Raji (cell line): ENCODE measurements around the gene RASGRF2.

Source experiments
- POLR2A ChIP-seq: IDR thresholded peaks from 2 replicates; pipeline ENCODE4 v1.6.1; 2011; ENCODE audit warnings: low read depth, low read length, control low read depth; ENCODE audit not compliant: insufficient read depth

Gene RASGRF2

DNA sequence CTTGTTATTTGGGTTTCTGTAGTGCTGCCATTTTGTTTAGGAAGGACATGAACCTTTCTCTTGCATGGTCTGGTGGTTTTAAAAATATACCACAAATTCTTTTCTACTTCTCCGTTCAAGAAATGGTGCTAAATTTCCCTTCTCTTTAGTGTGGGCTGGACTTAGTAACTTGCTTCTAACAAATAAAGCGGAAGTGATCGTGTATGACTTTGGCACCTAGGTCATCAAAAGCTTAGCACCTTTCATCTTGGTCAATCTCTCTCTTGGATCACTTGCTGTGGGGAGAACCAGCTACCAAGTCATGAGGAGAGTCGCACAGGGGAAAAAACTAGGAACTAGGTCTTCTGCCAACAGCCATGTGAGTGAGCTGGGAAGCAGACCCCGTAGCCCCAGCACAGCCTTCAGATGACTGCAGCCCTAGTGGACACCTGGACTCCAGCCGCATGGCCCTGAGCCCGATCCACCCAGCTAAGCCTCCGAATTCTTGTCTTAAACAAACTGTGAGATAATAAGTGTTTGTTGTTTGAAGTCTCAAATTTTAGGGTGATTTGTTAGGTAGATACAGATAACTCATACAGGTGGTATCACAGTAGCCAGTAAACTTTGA, 185.3 kb downstream of the RASGRF2 start:
- TF ChIP-seq POLR2A = no peak

DNA sequence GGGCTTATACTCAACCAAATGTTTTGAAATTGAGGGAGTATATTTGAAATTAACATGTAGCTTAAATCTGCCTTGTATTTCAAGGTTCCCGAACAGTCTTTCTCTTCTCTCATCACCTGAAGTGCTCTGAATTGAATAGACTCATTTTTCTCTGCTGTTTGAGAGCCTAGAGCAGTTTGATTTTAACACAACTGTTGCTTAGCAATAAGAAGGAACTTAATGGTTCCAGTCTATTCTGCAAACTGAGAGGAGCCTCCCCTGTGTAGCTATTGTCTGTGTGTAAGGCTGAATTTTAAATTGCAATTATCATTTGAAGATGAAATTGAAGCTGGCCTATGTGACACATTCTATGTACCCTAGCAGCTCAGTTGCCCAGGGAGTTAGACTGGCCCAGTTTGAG, 185.9 kb downstream of the RASGRF2 start:
- no peak for TF ChIP-seq POLR2A

DNA sequence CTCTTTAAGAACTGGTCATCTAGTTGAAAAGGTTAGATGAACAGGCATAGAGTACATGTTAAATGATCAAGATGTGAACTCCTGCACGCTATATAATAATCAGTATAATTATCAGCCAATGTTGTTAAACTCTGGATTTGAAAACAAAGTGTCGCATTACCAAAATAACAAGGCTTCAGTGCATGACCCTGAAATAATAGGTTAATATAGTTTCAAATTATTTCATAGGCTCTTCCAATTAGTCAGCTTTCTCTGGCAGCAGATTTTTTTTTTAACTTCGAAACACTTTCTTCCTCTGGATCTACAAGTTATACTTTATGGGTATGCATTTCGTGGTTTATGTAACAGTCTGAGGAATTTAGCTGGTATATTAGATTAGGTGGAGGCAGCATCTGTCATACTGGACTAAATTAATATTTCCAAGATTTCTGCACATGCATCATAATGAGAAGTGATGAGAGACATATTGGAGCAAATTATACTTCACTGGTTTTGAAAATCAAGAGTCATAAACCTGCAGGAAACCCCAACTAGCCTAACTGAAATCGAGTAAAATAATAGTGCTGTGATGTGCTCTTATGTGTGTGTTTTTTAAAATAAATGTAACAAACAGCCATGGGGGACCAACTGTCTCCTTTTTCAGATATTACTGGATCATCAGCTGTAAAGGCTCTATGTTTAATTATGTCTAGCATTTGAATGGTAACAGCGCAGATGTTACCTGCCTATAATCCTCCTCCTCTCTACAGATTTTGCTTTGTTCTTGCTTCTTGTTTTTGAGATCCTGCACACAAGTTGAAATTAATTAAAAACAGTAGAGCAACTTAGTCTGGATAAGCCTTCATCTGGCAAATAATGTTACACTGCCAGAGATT, 187.1 kb downstream of the RASGRF2 start:
- TF ChIP-seq POLR2A = no peak

DNA sequence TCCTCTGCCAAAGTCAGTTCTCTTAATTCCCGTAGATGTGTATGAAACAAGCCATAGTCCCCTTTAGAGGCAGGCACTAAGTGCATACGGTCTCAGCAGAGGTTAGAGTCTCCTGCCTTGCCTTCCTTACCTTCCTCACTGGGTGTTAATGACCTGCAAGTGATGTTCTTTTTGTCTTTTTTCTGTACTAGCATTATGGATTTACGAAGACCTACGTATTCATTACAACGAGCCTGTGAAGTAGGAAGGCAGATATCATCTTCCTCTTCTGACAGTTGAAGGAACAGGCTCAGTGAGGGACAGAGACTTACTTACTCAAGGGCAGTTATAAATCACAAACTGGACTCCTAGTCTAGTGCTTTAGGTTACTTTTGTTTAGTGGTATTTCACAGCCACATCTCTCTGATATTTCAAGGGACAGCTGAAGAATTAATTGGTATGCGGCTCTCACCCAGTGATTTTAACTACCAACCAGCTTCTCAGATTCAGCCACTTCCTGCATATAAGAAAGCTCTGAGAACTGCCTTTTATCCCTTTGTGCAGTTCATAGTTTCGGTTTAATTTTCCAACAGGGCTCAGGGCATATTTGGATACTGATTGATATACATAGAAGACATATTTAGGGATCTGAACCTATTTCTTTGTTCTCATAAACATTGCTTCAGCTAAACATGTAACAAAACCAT, 187.9 kb downstream of the RASGRF2 start:
- no peak for TF ChIP-seq POLR2A

DNA sequence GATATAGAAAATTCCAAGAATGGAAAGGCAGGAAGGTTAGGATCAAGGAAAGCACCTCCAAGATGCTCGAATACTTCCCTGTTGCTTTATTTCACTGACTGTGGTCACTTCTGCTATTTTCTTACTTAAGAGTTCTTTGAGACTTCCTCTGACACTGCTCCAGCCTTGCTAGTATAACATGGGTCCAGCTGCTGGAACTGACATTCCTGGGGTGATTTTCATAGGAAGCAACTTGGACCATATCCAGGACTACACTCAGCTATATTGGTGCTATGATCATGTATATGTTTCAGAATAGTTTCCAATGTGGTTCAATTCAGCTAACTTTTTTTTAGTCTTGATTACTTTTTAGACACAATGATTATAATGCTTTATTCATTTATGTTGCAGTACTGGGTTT, 191.4 kb downstream of the RASGRF2 start:
- TF ChIP-seq POLR2A = no peak

DNA sequence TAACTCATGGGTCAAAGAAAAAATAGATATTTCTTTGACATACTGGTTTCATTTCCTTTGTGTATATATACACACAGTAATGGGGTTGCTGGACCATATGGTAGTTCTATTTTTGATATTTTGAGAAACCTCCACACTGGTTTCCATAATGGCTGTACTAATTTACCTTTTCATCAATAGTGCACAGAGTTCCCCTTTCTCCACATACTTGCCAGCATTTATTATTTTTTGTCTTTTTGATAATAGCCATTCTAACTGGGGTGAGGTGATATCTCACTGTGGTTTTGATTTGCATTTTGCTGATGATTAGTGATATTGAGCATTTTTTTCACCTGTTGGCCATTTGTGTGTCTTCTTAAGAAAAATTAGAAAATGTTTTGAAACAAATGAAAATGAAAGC, 194.6 kb downstream of the RASGRF2 start:
- TF ChIP-seq POLR2A = no peak

DNA sequence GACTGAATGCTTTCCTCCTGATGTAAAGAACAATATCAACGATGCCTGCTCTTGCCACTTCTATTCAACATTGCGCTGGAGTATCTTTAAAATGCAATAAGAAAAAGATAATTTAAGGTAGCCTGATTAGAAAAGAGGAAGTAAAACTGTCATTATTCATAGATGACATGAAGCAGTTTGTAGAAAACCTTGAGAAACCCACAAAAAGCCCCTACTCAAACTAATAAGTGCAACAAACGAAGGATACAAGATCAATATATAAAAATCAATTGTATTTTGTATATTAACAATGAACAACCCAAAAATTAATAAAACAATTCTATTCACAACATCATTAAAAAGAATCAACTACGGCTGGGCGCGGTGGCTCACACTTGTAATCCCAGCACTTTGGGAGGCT, 196.6 kb downstream of the RASGRF2 start:
- TF ChIP-seq POLR2A = no peak

DNA sequence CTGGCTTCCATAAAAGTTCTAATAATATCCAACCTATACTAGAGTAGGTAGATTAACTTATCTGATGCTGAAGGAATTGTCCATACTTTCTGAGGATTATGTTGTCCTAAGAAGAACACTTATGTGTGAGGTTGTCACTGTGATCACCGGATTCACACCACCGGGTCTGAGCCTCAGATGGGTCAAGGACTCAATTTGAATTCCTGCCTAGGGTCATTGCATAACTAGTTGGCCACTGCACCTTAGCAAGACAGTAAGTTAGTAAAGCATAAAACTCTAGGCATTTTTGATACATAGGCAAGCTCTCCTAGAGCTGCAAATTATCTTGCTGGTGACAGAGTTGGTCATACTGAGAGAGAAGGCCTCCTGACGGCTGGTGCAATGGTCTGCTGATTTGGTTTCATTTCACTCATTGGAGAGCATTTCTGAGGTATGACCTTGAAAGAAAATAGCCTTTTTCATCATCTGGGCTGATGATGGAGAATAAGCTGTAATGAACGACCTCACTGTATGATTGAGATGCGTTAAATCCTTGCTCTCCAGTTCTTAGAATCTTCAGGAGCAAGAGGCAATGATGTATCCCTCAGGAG, 200.9 kb downstream of the RASGRF2 start:
- TF ChIP-seq POLR2A = no peak

DNA sequence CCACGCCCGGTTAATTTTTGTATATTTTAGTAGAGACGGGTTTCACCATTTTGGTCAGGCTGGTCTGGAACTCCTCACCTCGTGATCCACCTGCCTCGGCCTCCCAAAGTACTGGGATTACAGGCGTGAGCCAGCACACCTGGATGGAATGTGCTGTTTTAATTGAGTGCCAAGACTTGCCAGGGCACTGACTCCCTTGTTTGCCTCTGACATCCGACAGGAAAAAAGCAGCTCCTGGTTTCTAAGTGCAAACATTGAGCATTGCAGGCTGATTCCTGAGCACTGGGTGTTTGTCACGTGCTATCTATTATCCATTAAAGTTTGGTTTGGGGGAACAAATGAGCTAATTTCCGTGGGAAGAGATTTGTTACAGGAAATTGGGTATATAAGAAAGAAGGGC, 202.3 kb downstream of the RASGRF2 start:
- no peak for TF ChIP-seq POLR2A

DNA sequence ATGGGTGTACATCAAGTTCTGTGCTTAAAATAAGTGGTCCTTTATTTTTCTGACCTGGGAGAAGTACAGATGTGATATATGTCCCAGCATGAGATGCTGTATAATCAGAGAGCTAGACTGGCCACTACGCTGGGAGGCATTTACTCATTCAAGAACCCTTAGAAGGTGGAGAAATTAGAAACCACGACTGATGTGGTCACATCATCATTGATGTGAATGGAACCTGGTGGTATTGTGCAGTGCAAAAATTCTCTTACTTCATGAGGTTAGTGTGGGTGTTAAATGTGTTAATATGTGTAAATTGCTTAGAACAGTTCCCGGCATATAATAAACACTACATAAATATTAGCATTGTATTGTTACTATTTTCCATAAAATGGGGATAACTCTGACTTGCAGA, 203.5 kb downstream of the RASGRF2 start:
- no peak for TF ChIP-seq POLR2A

DNA sequence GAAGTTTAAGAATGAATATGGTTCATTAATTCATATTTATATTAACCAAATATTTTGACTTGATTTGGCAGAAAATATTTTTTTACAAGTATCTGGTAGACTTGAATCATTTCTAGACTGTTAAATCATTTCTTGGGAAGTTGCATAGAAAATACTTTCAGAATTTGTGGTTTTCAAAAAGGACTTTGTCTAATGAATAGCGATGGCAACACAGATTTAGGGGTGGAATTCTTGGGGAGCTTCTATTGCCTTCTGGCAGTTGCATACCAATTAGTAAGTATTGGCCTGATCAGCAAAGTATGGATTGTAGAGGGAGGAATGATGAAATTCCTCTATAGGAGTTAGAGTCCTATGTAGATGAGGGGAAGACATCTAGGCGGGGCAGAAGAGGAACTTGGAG, 204.3 kb downstream of the RASGRF2 start:
- no peak for TF ChIP-seq POLR2A

DNA sequence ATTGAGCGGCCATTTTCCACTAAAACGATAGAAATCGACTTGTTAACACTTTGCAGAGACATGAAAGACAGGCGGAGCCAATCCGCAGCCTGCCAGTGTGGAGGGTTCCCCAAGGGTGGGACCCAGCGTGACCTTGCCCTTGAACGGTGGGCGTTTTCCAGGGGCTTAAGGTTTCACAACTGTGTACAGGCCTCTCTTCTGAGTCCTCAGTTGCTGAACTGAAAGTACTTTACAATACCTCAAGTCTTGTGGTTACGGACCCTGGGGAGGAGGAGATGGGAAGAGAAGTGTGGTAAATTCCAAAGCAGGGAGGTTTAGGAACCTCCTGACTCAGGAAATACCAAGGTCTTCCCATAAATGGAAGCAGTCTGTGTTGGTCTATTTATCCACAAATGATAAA, 204.8 kb downstream of the RASGRF2 start:
- TF ChIP-seq POLR2A = no peak

DNA sequence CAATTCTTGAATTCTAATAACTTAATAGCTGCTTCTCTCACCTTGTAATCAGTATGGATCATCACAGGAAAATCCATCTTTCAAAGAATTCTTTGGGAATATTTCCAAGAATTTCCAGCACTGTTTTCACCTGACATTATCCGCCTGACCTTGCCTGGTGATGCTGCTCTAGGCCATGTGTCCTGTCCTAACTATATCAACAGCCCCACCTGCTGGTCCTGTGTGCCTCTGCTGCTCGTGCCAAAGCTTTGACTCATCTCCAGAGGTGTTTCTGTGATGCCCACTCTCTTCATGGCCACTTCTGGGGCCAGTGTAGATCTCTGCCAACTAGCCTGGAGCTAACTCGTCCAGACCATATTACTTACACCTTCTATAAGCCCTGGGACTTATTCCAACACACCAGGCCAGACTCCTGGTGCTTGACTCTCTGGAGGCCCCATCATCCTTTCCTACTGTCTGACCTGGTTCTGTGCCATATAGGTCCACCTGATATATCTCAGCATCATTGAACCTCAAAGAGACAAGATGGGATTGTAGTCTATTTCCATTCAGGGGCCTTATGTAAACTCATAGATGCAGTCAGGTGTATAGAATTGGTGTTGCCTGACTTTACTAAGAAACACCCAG, 205.4 kb downstream of the RASGRF2 start:
- no peak for TF ChIP-seq POLR2A

DNA sequence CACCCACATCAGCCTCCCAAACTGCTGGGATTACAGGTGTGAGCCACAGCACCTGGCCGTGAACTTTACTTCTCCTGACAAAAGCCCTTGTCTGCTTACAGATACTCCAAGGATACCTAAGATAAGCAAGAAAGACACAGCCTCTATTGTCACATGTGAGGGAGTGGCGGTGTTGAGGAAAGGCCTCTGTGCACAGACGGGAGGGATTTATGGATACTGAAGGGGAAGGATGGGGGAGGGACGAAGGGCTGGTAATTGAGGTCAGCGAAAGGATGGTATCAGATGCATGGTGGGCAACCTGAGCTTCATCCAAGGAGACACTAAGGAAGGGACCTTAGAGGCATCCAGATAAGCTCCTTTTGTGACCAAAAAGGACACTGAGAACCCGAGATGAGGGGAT, 206.3 kb downstream of the RASGRF2 start:
- TF ChIP-seq POLR2A = no peak

DNA sequence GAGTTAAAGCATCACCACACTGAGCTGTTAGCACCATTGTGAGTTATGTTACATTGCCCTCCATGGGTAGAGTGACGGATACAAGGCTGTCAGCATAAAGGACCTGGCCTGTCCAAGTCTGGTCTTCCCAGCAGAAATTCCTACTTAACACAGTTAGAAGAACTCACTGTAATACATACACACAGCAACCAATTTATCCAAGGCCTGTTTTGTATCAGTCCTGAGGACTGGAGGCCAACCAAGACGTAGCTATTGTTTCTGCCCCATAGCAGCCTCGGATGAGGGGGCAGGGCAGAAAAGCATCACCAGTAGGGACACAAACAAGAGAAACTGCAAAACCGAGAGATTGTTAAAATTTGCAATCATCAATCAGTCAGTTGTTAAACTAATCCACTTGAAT, 206.9 kb downstream of the RASGRF2 start:
- no peak for TF ChIP-seq POLR2A

DNA sequence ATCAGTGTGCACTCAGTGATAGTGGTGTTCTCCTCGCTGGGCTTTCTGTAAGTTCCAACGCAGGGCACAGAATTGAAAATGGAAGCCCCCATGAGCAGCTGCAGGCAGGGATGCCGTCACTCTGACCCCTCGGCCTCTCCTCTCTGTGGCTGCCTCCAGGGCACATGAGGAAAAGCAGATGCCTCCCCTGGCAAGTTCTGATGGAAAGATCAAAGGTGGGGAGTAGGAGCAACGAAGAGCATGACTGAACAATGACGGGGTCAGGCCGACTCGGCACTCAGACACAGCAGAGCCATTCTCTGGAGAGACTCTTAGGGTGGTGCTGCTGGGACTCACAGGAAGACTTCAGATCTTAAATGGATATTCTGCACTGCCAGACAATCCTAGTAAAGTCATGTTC, 207.4 kb downstream of the RASGRF2 start:
- TF ChIP-seq POLR2A = no peak

DNA sequence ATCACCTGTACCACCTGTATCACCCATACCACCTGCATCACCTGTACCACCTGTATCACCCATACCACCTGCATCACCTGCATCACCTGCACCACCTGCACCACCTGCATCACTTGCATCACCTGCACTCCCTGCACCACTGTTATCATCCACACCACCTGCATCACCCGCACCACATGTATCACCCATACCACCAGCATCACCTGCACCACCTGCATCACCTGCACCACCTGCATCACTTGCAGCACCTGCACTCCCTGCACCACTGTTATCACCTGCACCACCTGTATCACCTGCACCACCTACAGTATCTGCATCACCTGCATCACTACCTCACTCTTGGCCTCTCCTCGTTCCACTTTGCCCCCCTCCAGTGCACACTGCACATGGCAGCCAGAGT, 209.8 kb downstream of the RASGRF2 start:
- no peak for TF ChIP-seq POLR2A
